ENCODE results near the gene LMNB1.

Gene LMNB1

DNA sequence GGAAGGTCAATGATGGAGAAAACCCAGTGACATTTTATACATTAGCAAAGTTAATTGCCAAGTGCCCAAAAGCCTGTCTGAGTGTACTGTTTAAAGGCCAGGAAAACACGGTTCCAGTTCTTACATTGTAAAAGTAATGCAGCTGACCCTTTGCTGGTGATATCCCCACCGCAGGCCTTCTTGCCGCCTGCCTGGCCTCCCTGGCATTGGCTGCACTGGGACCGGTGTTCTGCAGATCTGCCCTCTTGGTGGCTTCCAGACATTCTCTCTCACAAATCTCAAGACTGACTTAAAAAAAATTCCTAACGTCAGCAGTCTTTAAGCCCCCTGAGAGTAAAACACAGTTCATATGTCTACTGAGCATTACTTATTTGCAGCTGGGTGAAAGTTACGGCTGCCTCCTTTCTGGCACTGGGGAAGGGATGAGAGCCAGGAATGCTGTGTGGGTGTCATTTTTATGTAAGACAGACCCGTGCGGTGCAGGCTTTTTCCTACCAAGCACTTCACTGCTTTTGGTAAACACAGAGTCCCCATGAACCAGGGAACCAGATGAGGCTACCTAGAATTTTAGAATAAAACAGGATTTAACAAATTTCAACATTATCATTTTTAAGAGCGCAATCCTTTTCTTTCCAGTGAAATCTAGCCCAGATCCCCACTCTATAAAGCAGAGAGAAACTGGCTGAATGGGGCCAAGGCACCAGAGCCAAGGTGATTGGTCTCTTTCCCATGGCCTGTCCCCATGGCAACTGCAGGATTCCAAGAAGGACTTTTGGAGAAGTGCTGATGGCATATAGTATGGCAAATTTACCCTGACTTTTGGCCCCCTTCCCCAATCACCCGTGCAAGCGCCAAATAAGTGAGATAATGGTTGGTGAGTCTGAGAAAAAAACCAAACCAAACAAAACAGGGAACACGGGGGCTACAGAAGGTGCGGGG lies 80.8 kb downstream of the LMNB1 start:
- no peak for DNase-seq

DNA sequence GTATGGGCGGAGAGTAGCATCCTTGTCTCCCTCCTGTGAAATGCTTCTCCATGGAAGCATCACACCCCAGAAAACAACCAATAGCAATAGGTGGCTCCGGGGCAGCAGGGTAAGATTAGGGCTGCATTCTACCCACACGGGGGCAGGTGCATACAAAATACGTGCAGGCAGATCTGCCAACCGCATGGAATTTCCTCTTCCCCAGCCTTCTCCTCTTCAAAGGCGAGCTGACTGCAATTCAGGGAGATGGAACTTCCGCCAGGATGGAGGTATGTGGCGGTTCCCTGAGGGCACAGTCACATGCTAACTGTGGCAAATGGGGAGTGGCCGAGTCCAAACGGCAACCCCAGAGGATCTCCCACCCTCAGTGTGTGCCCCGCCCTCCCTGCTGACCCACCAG lies 81.5 kb downstream of the LMNB1 start:
- DNase-seq: no peak

DNA sequence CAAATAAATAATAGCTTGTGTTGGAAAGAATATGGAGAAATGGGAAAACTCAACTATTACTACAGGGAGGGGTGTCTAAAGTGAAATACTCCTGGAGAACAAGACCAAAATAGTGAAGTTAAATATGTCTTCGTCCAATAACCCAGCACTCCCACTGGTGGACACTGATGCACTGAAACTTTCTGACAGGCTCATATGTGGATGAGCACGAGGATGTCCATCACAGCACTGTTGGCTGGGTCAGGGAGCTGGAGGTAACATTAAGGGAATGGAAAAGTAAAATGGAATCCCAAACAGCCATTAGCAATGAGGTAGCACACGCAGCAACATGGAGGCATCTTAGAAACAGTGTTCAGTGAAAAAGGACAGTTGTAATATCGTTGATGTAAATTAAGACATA lies 86.5 kb downstream of the LMNB1 start:
- DNase-seq: no peak

DNA sequence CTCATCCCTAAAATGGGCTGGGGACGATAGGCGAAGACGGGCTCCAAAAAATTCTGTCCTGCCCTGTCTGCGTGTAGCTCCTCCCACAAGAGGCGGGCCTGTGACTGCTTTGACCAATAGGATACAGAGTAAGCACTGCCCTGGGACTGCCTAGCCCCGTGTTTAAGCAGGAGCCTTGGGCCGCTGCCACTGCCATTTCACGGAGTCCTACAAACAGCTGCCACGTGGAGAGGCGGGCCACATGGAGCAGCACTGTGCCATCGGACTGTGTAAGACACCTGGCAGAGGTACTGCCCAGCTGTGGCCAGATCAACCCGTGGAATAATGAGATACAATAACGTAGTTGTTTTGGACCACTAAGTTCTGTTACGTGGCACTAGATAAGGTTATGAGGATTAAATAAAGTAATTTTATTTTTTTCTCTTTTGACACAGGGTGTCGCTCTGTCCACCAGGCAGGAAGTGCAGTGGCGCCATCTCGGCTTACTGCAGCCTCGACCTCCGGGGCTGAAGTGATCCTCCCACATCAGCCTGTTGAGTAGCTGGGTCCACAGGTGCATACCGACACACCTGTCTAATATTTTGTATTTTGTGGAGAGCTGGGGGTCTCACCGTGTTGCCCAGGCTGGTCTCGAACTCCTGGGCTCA lies 87.2 kb downstream of the LMNB1 start:
- no peak for DNase-seq

DNA sequence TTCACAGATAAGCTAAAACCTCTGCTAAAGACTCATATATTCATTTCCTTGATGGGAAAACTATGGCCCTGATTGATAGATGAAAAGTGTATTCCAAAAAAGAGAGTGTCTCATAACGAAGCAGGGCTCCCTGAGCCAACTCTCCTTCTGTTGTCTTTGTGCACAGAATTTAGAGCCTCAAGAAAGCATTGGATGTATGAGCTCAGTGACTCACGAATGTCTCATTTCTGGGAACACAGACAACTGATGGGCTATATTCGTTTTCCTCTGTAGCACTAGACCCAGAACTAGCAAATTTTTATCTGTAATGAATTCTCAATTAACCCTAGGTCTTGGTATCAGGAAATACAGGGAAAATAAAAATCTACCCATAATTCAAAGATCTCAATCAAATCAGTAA lies 88.4 kb downstream of the LMNB1 start:
- DNase-seq: no peak

DNA sequence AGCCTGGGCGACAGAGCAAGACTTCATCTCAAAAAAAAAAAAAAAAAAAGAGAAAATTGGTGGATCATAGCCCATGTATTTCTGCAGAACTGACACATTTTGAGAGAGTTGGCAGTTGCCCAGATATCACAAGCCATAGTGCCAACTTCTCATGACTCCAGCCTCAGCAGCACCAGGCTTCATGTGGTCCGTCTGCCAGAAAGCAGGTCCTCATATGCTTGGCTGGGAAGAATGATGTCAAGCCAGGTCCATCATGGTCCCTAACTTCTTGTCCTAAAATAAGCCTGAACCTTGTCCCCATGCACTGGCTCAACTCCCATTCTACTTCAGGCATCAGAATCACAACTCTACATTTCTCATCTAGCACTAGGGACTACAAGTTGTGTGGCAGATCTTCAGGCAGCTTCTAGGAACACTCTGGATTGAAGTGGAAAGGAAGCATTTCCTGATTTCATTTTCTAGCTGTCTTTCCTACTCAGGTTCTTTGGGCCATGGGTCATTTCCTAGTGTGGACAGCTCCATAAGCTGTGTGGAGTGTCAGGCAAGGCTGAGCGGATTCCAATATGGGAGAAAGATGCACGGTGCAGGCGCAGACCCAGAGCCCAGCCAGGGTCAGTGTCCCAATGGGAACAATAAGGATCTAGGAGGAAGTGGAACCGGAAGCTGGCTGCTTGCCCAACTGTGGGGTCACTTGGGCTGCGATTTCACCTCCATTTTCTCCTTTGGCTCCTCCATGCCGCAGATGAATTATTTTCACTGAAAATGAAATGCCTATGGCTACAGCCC lies 90.1 kb downstream of the LMNB1 start:
- DNase-seq: no peak

DNA sequence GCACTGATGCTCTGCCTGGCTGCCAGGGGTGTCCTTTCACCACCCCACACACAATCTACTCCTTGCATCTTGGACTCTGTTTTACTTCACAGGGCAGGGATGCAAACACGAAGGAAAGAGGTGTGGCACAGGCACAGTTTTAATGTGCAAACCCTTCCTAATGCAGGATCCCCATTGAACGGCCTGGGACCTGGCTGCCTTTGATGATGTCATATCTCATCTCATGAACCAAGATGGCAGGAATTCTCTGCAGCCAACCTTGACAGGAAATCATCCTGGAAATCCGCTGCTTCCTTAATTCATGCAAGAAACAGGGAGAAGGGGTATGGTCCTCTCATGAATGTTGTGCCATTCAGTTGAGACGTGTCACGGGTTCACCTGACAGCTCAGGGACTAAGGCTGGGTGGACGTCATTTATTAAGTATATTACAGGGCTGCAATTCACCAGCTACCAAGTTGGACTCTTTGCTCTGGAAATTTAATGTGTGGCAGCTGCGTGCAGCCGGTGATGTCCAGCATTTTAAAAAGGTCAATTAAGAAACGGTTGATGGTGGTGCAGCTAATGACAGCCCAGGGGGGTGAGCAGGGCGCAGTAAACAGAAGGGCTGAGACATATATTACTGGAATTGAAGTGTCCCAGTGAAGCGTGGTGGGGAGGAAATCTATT lies 91.5 kb downstream of the LMNB1 start:
- no peak for DNase-seq

DNA sequence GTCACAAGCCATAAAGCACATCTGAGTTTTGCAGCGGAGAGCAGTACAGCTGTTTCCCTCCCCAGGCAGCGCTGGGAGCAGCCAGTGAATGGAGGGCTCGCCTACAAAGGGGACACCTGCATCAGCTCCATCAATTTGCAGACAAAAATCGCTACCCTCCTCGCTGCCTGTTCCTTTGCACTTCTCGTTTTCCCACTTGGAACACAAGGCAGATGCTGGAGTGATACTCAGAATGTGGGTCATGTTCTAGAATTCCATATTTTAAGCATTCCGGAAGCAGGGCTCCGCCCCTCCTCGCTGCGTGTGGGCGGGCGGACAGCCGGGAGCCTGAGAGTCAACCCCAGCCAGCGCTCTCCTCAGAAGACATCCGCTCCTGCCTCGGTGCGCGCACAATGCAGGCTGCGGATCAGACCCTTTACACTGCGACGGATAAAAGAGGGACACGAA lies 92.1 kb downstream of the LMNB1 start:
- no peak for DNase-seq

DNA sequence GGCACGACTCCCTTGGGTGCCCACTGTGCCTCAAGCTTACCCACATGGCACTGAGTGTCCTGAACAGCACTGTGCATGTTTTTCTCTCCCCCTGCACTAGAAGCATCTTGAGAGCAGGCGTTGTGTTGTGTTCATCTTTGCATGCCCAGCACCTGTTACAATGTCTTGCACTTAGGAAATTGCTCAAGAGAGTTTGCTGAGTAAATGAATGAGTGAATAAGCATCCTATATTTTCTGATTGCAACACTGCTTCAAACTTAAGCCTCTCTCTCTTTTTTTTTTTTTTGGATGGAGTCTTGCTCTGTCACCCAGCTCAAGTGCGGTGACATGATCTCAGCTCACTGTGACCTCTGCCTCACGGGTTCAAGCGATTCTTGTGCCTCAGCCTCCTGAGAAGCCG lies 94.5 kb downstream of the LMNB1 start:
- no peak for DNase-seq

DNA sequence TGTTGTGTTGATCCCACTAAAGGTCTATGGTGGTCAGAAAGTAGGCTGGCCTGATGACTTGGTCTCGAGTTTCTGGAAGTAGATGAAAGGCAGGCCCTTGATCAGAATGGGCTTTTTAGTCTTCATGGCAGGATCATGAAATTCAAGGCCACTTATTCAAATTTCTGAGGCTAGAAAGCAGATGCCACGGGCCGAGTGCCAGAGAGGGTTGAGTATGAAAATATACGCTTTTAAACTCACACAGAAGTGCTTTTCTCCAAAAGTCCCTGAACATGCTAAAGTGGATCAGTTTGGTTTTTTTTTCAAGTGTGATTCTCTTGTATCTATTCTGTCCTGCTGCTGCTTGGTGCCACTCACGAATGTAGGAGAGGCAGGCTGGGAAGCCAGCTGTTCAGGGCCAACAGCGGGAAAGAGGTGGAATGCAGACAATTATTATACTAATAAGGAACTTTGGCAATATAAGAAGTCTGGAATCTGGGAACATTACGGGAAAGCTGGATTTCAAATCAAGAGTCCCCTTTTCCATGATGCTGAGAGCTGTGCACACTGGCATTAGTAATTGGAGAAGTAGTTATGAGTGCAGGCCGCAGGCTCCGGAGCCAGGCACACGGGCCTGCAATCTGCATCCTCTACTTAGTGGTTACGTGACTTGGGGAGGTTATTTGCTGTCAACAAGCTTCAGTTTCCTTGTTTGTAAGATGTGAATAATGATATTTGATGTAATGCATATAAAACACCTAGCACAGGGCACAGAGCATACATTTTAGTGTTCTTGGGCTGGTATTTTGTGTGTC lies 95.8 kb downstream of the LMNB1 start:
- no peak for DNase-seq

DNA sequence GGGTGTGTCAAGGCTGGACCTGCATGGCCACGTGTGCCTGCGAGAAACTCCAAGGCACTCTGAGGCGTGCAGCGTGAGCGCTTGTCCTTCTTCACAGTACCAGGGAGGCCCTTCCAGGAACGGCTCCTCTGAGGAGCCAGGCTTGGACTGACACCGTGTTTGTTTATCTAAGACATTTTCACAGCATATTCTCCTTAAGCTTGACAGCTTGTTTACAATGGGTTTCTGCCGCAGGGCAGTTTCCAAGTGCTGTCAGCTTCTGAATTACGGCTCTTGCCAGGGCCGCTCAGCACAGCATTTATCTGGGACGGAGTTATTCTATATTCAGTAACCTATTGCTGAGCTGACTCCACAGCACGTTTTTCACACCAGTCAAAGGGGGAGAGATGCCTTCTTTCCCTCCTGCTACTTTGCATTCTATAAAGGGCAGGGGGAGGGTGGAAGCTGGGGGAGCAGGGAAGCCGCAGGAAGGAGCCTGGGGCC lies 98.4 kb downstream of the LMNB1 start:
- DNase-seq: no peak

DNA sequence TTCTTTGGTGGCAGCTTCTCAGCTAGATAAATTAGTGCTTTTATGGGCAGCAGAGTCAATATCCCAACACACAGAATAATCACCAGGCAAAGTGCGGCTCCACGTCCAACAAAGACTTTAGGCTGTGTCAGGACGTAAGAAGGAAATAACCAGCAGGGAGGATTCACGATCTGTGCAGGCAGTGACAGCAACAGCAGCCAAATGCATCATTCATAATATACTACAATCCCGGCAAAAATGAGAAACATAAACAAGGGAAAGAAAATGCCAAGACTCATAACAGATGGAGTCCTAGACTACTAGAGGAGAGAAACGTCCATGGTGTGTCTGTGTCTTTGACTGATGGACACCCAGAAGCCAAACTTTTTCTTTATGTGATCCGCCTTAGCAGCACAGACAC lies 100.7 kb downstream of the LMNB1 start:
- DNase-seq: no peak

DNA sequence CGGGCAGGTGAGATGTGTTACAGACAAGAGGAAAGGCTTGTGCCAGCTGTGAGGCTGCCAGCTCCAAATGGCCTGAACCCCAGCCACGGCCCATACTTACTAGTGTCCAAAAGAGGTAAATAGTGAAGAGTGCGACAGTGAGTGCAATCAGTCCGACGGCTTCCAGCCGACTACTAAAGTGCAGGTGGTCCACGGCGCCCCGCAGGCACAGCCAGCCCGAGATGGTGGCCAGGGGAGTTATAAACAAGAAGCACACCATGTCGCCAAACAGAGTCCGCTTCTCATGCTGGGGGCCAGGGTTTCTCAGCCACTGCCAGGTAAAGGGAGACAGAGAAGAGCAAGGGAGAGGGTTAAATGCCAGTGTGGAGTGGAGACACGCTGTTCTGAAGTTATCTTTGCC lies 101.1 kb downstream of the LMNB1 start:
- DNase-seq: no peak

DNA sequence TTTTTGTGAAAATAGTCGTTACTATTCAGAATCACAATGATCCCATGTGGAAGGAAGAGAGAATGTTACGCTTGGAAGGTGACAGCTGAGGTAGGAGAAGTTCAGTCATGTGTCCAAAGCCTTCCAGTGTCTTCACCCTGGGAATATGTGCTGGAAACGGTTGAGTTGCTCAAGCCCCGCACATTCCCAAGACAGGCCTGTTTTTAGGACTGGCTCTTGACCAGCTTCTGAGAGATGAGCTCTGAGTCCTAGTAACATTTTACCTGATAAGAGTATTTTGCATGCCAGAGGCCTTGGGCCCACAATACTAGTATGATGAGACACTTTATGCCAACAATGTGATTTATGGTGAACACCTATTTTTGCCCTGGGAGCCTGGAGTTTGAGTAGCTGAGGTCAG lies 101.7 kb downstream of the LMNB1 start:
- DNase-seq: no peak

DNA sequence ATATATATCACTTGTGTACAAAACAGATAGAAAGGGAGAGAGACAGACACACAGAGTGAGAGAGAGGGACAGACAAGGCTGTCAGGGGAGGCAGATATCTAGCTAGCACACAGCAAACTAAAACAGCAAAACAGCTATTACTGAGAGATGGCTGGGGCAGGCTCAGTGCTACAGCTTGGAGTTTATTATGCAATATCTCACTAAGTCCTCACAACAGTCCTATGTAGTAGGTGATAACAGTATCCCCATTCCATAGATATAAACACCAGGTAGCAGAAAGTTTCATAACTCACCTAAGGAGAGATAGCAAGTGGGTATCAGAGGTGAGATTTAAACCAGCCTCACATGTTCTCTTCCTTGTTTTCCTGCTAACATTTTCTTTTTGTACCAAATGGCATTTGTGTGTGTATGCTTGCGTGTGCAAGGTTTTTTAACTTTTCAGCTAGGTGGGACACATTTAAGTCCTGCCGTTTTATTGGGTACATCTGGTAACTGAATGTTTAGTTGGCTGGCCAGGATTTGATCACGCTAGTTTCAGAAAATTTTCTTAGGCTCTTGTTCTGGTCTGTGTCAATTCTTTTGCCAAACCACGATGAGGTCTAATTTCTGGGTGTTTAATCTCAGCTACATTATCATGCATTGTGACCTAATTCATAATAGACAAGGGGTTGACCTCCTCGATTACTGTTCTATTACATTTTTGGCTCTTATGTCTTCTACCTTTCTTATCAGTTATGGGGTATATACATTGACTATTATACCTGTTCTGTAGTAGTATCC lies 105.1 kb downstream of the LMNB1 start:
- no peak for DNase-seq

DNA sequence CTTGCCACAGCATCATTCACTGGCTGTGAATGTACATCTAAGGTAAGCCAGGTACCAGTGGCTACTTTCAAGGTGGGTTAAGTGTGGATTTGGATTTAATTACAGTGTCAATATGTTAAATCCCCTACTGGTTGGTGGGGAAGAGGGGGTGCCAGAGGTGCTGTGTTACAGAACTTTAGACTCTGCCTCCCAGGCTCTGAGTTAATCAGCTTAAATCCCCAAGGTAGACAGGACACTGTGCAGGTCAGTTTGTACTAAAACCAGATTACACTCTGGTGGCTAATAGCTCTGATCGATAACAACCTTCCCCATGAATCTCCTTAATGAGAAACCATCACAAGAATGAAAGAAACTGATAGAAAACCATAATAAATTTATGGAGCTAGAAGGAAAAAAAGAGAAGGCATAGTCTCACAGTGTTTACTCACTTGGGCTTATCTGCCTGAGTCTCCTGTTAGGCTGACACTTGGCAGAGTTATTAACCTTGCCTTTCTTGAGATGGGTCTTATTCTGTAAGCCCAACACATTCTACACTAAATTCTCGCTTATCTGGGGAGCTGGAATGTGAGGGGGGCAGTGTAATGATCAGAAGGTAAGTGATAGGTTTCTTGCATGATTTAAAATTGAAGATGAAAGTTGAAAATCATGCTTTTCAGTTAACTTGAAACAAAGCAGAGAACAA lies 106.8 kb downstream of the LMNB1 start:
- no peak for DNase-seq

DNA sequence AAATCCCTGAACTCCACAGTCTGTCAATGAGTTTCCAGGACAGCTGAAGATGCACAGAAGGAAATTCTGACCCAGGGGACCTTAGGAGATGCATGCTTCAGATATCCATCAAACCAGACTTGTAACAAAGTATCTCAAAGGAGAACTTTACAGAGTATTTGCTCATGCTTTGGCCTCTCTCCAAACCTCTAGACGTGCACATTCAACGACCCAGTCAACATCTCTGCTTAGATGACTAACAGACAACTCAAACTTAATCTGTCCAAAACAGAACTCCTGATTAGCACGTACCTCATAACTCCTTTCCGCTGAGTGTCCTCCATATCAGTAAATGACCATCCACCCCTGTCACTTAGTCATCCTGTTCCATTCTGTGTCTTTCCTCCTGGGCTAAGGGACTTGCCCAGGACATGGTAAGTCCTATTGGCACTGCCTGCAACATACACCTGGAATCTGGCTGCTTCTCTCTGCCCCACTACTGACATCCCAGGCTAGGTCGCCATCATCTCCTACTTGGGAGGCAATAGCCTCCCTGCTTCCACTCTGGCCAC lies 107.4 kb downstream of the LMNB1 start:
- DNase-seq: no peak

Data from activated naive CD4-positive, alpha-beta T cell treated with Interleukin-2 at 50 U/mL for 16 hours (primary cell).